ENCODE results near the gene HK3. TPM values are rescaled to one million over a fixed set of nuclear protein-coding genes. Genes with fewer than 3 reads are reported as not detected.

Gene HK3
- polyA plus RNA-seq, 1 donor (not counting 4 experiments of a cell fraction or from before 2014, with no cell fraction given): not detected

- Histone ChIP-seq H3K4me2 (ENCODE audit: control insufficient read depth, extremely low read depth, insufficient read depth, low read depth, low read length) (no peak overlapping the region), H3K79me2 (ENCODE audit: control insufficient read depth, insufficient read depth, low read length) (no peaks in the 10 kb centered on the region), H3K9me1 (ENCODE audit: control insufficient read depth, extremely low read depth, insufficient read depth, low read length) (no peaks in the 10 kb centered on the region), H3K4me1 (ENCODE audit: control insufficient read depth, extremely low read depth, insufficient read depth, low read length) (no peaks in the 10 kb centered on the region), H3K27me3 (ENCODE audit: control insufficient read depth, extremely low read depth, insufficient read depth, low read length) (no peaks in the 10 kb centered on the region), H3K4me3 (ENCODE audit: control insufficient read depth in 2 of 3, extremely low read depth in 1 of 3, insufficient read depth in 2 of 3, low read depth in 1 of 3, low read length in 3 of 3) (no peak overlapping the region), H3K9ac (ENCODE audit: control insufficient read depth, extremely low read depth, insufficient read depth, low read length) (no peak overlapping the region), H4K20me1 (ENCODE audit: control insufficient read depth, extremely low read depth, insufficient read depth, low read length) (no peaks in the 10 kb centered on the region), H3K27ac (ENCODE audit: control insufficient read depth, insufficient read depth, low read length) (no peak overlapping the region), H3K36me3 (ENCODE audit: control insufficient read depth in 2 of 2, extremely low read depth in 1 of 2, insufficient read depth in 2 of 2, low read length in 2 of 2) (no peaks in the 10 kb centered on the region), H3K9me3 (ENCODE audit: control insufficient read depth, low read depth, low read length) (no peaks in the 10 kb centered on the region), H2AFZ (ENCODE audit: control insufficient read depth, low read length) (no peak overlapping the region)
- dilution Hi-C loops (cut with MboI; ENCODE audit: extremely low pct_ligation_motif_present, low sequenced_read_pairs): no loop called here
- FAIRE-seq (no peak), DNase-seq (ENCODE audit: low read depth, low spot score) (no peak)
- TF ChIP-seq EZH2 (IDR thresholded peaks at IDR 0.05; ENCODE audit: low read length): no peak
- TF ChIP-seq, protein P1, sequence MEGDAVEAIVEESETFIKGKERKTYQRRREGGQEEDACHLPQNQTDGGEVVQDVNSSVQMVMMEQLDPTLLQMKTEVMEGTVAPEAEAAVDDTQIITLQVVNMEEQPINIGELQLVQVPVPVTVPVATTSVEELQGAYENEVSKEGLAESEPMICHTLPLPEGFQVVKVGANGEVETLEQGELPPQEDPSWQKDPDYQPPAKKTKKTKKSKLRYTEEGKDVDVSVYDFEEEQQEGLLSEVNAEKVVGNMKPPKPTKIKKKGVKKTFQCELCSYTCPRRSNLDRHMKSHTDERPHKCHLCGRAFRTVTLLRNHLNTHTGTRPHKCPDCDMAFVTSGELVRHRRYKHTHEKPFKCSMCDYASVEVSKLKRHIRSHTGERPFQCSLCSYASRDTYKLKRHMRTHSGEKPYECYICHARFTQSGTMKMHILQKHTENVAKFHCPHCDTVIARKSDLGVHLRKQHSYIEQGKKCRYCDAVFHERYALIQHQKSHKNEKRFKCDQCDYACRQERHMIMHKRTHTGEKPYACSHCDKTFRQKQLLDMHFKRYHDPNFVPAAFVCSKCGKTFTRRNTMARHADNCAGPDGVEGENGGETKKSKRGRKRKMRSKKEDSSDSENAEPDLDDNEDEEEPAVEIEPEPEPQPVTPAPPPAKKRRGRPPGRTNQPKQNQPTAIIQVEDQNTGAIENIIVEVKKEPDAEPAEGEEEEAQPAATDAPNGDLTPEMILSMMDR (optimal IDR thresholded peaks at IDR 0.05 in 1 of 3, IDR thresholded peaks at IDR 0.05 in 1 of 3, conservative IDR thresholded peaks at IDR 0.05 in 1 of 3; ENCODE audit: extremely low read depth in 1 of 3, insufficient read depth in 2 of 3, low read length in 3 of 3): peak in 1 of 3 experiments; percentile 5
Observed at GRCh38 chr5:176883700-176884570, 15.2 kb downstream of the HK3 start.

GRCh38 chr5:176882567-176882903 lies 16.6 kb downstream of the HK3 start:
- H3K9me1 ChIP-seq (ENCODE audit: control insufficient read depth, extremely low read depth, insufficient read depth, low read length): no peaks in the 10 kb centered on the region
- no peak for DNase-seq (ENCODE audit: low read depth, low spot score)
- TF ChIP-seq, protein P1 (optimal IDR thresholded peaks at IDR 0.05 in 1 of 3, IDR thresholded peaks at IDR 0.05 in 1 of 3, conservative IDR thresholded peaks at IDR 0.05 in 1 of 3; ENCODE audit: extremely low read depth in 1 of 3, insufficient read depth in 2 of 3, low read length in 3 of 3): no peak
- no peak for TF ChIP-seq EZH2 (IDR thresholded peaks at IDR 0.05; ENCODE audit: low read length)
- no peaks in the 10 kb centered on the region for H3K9me3 ChIP-seq (ENCODE audit: control insufficient read depth, low read depth, low read length)
- no peaks in the 10 kb centered on the region for H3K4me1 ChIP-seq (ENCODE audit: control insufficient read depth, extremely low read depth, insufficient read depth, low read length)
- peaks cover 8% of the 10 kb centered on the region for H3K27me3 ChIP-seq (ENCODE audit: control insufficient read depth, extremely low read depth, insufficient read depth, low read length)
- H3K79me2 ChIP-seq (ENCODE audit: control insufficient read depth, insufficient read depth, low read length): no peaks in the 10 kb centered on the region
- H4K20me1 ChIP-seq (ENCODE audit: control insufficient read depth, extremely low read depth, insufficient read depth, low read length): no peaks in the 10 kb centered on the region
- FAIRE-seq: no peak
- H2AFZ ChIP-seq (ENCODE audit: control insufficient read depth, low read length): no peak overlapping the region
- H3K36me3 ChIP-seq (ENCODE audit: control insufficient read depth in 2 of 2, extremely low read depth in 1 of 2, insufficient read depth in 2 of 2, low read length in 2 of 2): no peaks in the 10 kb centered on the region
- no peak overlapping the region for H3K27ac ChIP-seq (ENCODE audit: control insufficient read depth, insufficient read depth, low read length)
- dilution Hi-C loops (cut with MboI; ENCODE audit: extremely low pct_ligation_motif_present, low sequenced_read_pairs): no loop called here
- no peak overlapping the region for H3K4me2 ChIP-seq (ENCODE audit: control insufficient read depth, extremely low read depth, insufficient read depth, low read depth, low read length)
- H3K9ac ChIP-seq (ENCODE audit: control insufficient read depth, extremely low read depth, insufficient read depth, low read length): no peak overlapping the region
- H3K4me3 ChIP-seq (ENCODE audit: control insufficient read depth in 2 of 3, extremely low read depth in 1 of 3, insufficient read depth in 2 of 3, low read depth in 1 of 3, low read length in 3 of 3): no peak overlapping the region

All from keratinocyte (primary cell).